PC-9 (cell line): ENCODE measurements around the gene PBX3. TPM values are rescaled to one million over a fixed set of nuclear protein-coding genes. Genes with fewer than 3 reads are reported as not detected.

ENCODE experiments used
- BruUV-seq: library from RNA; stranded (reverse); fragments of 400-500 nt; replicated peaks from 2 replicates; lab custom pipeline; 2021; lab: Mats Ljungman, UMichigan
- CTCF ChIA-PET: fragments of 300-600 bp; sonication (Branson Sonifier 250); formaldehyde crosslinking; loops from one replicate; lab custom pipeline; 2022; ENCODE audit warnings: antibody characterized with exemption; lab: Charles Lee
- POLR2A ChIA-PET: fragments of 300-600 bp; sonication (Branson Sonifier 250); formaldehyde crosslinking; loops from one replicate; lab custom pipeline; 2022; ENCODE audit warnings: antibody characterized with exemption; ENCODE audit not compliant: unreplicated experiment; lab: Charles Lee
- DNase-seq, 2 experiments: peaks; one replicate each; pipeline versions ENCODE4 v3.0.0 to v3.0.0-alpha.2; 2015 to 2022; ENCODE audit warnings: mixed read lengths in 1 of 2
- H2AFZ ChIP-seq: fragments of 200-600 bp; sonication (generic); 2 replicates; pipeline ENCODE4 v1.8.1; 2017; ENCODE audit warnings: antibody characterized with exemption
- H3F3A ChIP-seq: fragments of 200-600 bp; sonication (generic); 2 replicates; pipeline ENCODE4 v1.8.1; 2017; ENCODE audit warnings: antibody characterized with exemption, mild to moderate bottlenecking, low read depth; ENCODE audit not compliant: insufficient read depth
- H3K27ac ChIP-seq: fragments of 200-600 bp; sonication (generic); 2 replicates; pipeline ENCODE4 v1.6.1; 2016; ENCODE audit warnings: mixed run types
- H3K27me3 ChIP-seq: fragments of 200-600 bp; sonication (generic); 2 replicates; pipeline ENCODE4 v1.6.1; 2016; ENCODE audit warnings: low read depth, mixed run types; ENCODE audit not compliant: insufficient read depth
- H3K36me3 ChIP-seq: fragments of 200-600 bp; sonication (generic); 2 replicates; pipeline ENCODE4 v1.6.1; 2016; ENCODE audit warnings: low read depth, mixed run types
- H3K4me1 ChIP-seq: fragments of 200-600 bp; sonication (generic); replicated peaks from 2 replicates; pipeline ENCODE4 v1.6.1; 2016; ENCODE audit warnings: mixed run types; ENCODE audit not compliant: insufficient read depth
- H3K4me2 ChIP-seq: fragments of 200-600 bp; sonication (generic); 2 replicates; pipeline ENCODE4 v1.6.1; 2017; ENCODE audit warnings: mixed run types
- H3K4me3 ChIP-seq: fragments of 200-600 bp; sonication (generic); 2 replicates; pipeline ENCODE4 v1.6.1; 2016; ENCODE audit warnings: mixed run types
- H3K79me2 ChIP-seq: fragments of 200-600 bp; sonication (generic); 2 replicates; pipeline ENCODE4 v1.6.1; 2017; ENCODE audit warnings: low read depth, mixed run types
- H3K9me2 ChIP-seq: fragments of 200-600 bp; sonication (generic); 2 replicates; pipeline ENCODE4 v1.8.1; 2017; ENCODE audit warnings: mild to moderate bottlenecking; ENCODE audit not compliant: insufficient read depth
- H3K9me3 ChIP-seq: fragments of 200-600 bp; sonication (generic); 2 replicates; pipeline ENCODE4 v1.8.1; 2016; ENCODE audit warnings: low read depth; ENCODE audit not compliant: insufficient read depth
- H4K20me1 ChIP-seq: fragments of 200-600 bp; sonication (generic); 2 replicates; pipeline ENCODE4 v1.8.1; 2017; ENCODE audit not compliant: insufficient read depth
- CTCF ChIP-seq: fragments of 200-600 bp; sonication (generic); conservative IDR thresholded peaks from 2 replicates; pipeline ENCODE4 v1.6.1; 2017; ENCODE audit warnings: mixed run types, antibody characterized with exemption, mild to moderate bottlenecking, moderate library complexity
- EZH2 ChIP-seq: fragments of 200-600 bp; sonication (generic); IDR thresholded peaks from 2 replicates; pipeline ENCODE4 v1.8.0; 2017; ENCODE audit warnings: antibody characterized with exemption, low read depth
- intact Hi-C: fragments of 100-400 bp; cut with micrococcal nuclease; formaldehyde crosslinking; loops from one replicate; pipeline ENCODE4 v1.10.0; 2022; ENCODE audit not compliant: unreplicated experiment
- total RNA-seq: library from RNA; stranded (reverse); gene quantifications from 2 replicates; pipeline ENCODE4 v1.2.3, GENCODE V29; 2021

PBX3 gene
- total RNA-seq, 1 experiment from 2014 or later, result 18.3 TPM

- H3K79me2 ChIP-seq, result no peaks in the 10 kb centered on the region
- H3K9me2 ChIP-seq, result no peaks in the 10 kb centered on the region
- no peaks in the 10 kb centered on the region for H3K36me3 ChIP-seq
- no peak overlapping the region for H3K4me3 ChIP-seq
- no peak overlapping the region for H3K27ac ChIP-seq
- POLR2A ChIA-PET, result no interaction called here
- no peaks in the 10 kb centered on the region for H3K9me3 ChIP-seq
- BruUV-seq, result no TSS peak
- H3F3A ChIP-seq, result no peaks in the 10 kb centered on the region
- CTCF ChIA-PET, result no interaction called here
- H3K4me2 ChIP-seq, result no peak overlapping the region
- no peaks in the 10 kb centered on the region for H4K20me1 ChIP-seq
- no peak overlapping the region for H2AFZ ChIP-seq
- no peaks in the 10 kb centered on the region for H3K4me1 ChIP-seq
- intact Hi-C loops, result loop anchor here (5.0 kb wide), 1 partner anchor 634 kb away; no protein-coding TSS in a partner anchor
- DNase-seq, result peak in 1 of 2 experiments; percentile 20
- TF ChIP-seq EZH2, result no peak
- TF ChIP-seq CTCF, result no peak
- no peaks in the 10 kb centered on the region for H3K27me3 ChIP-seq
These were observed 16.2 kb downstream of the PBX3 start for GRCh38 chr9:125763394-125763801.

GRCh38 chr9:125764198-125764597 lies 17.0 kb downstream of the PBX3 start:
- Histone ChIP-seq H3K9me3 (no peaks in the 10 kb centered on the region), H4K20me1 (no peaks in the 10 kb centered on the region), H3K79me2 (no peaks in the 10 kb centered on the region), H3K4me2 (no peak overlapping the region), H3K4me1 (no peaks in the 10 kb centered on the region), H2AFZ (no peak overlapping the region), H3K36me3 (no peaks in the 10 kb centered on the region), H3F3A (no peaks in the 10 kb centered on the region), H3K27ac (no peak overlapping the region), H3K4me3 (no peak overlapping the region), H3K27me3 (no peaks in the 10 kb centered on the region), H3K9me2 (no peaks in the 10 kb centered on the region)
- BruUV-seq, result no TSS peak
- POLR2A ChIA-PET, result no interaction called here
- CTCF ChIA-PET, result no interaction called here
- intact Hi-C loops, result loop anchor here (5.0 kb wide), 1 partner anchor 633 kb away; no protein-coding TSS in a partner anchor
- DNase-seq, result no peak
- TF ChIP-seq EZH2 (no peak), CTCF (no peak)

GRCh38 chr9:125766468-125767221 lies 19.5 kb downstream of the PBX3 start:
- Histone ChIP-seq H3K27ac (no peak overlapping the region), H4K20me1 (no peaks in the 10 kb centered on the region), H3K27me3 (no peaks in the 10 kb centered on the region), H3K4me1 (no peaks in the 10 kb centered on the region), H3K4me3 (no peak overlapping the region), H2AFZ (no peak overlapping the region), H3F3A (no peaks in the 10 kb centered on the region), H3K9me3 (no peaks in the 10 kb centered on the region), H3K36me3 (no peaks in the 10 kb centered on the region), H3K4me2 (no peak overlapping the region), H3K79me2 (no peaks in the 10 kb centered on the region), H3K9me2 (no peaks in the 10 kb centered on the region)
- ChIA-PET CTCF (no interaction called here), POLR2A (interaction anchor here (0.6 kb wide), 1 partner anchor 511 kb away, joined by 10 read pairs; no protein-coding TSS in a partner anchor)
- intact Hi-C loops, result no loop called here
- BruUV-seq, result no TSS peak
- DNase-seq, result no peak
- TF ChIP-seq EZH2 (no peak), CTCF (no peak)
